Glutamatergic neuron (in vitro differentiated cells): Measurements from ENCODE around the gene ARHGAP22. TPM values are rescaled to one million over a fixed set of nuclear protein-coding genes. Genes with fewer than 3 reads are reported as not detected.

Experiments
- DNase-seq: peaks from one replicate; pipeline ENCODE4 v3.0.0; 2022
- H3K27ac Mint-ChIP-seq: one replicate; pipeline ENCODE4 v1.8.0; 2020; ENCODE audit warnings: mild to moderate bottlenecking, mixed read lengths, inconsistent platforms; ENCODE audit not compliant: unreplicated experiment
- H3K27me3 Mint-ChIP-seq: one replicate; pipeline ENCODE4 v1.8.0; 2020; ENCODE audit warnings: mild to moderate bottlenecking, moderate library complexity, mixed read lengths, inconsistent platforms; ENCODE audit not compliant: unreplicated experiment
- H3K36me3 Mint-ChIP-seq: one replicate; pipeline ENCODE4 v1.8.0; 2020; ENCODE audit warnings: mild to moderate bottlenecking, mixed read lengths, inconsistent platforms; ENCODE audit not compliant: unreplicated experiment
- H3K4me1 Mint-ChIP-seq: one replicate; pipeline ENCODE4 v1.8.0; 2020; ENCODE audit warnings: mild to moderate bottlenecking, low read depth, mixed read lengths, inconsistent platforms; ENCODE audit not compliant: unreplicated experiment
- H3K4me3 Mint-ChIP-seq: one replicate; pipeline ENCODE4 v1.8.0; 2020; ENCODE audit warnings: mild to moderate bottlenecking, mixed read lengths, inconsistent platforms; ENCODE audit not compliant: unreplicated experiment
- H3K9me3 Mint-ChIP-seq: one replicate; pipeline ENCODE4 v1.8.0; 2020; ENCODE audit warnings: mild to moderate bottlenecking, moderate library complexity, mixed read lengths, inconsistent platforms; ENCODE audit not compliant: unreplicated experiment
- total RNA-seq: library from RNA; stranded (reverse); fragmentation: NEBNext Ultra II Directional; extraction: Animal tissue kit (Norgen Biotek cat#: 25700); gene quantifications from one replicate; pipeline ENCODE4 v1.2.1, GENCODE V29; 2021; ENCODE audit not compliant: unreplicated experiment
- TF ChIP-seq, protein P1 (sequence below): fragments of 200-600 bp; sonication (generic); IDR thresholded peaks from one replicate; pipeline ENCODE4 v1.5.0; 2021; ENCODE audit not compliant: partially characterized antibody, unreplicated experiment

The ARHGAP22 gene
- total RNA-seq, 1 donor from 2014 or later, result 10.0 TPM

DNA sequence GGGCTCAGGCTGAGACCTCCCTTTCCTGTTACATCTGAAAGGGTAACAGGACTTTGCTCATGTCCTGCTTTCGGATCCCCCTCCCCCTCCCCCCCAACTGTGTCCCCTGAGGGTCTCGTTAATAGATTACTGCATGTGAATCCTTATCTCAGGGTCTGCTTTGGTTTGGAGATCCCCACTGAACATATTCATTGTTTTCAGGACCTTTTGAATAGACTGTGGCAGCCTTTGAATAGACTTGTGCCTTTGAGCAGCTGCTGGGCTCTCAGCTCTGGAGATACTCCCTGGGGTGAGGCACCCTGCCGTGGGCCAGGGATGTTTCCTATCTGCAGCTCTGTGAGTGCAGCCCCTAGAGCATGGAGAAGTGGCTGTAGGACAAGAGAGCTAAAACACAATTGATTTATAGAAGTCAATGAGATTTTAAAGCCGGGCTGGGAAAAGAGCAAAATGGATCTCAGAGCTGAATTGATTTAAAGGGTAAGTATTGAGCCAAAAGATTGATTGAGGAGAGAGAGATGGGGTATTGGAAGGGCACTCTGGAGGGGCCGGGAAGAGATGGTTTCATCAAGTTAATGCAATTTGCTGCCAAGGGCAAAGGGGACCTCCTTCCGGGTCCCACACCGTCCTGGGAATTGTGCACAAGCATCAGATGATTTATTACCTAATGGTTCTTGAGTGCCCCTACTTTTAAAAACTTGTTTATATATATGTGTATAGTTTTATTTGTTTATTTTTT lies 9.9 kb downstream of the ARHGAP22 start:
- Mint-ChIP-seq H3K9me3 (peaks cover 9% of the 10 kb centered on the region), H3K27me3 (peaks cover 9% of the 10 kb centered on the region), H3K27ac (peak overlapping the region; percentile 3), H3K4me3 (peak overlapping the region; percentile 10), H3K36me3 (peaks cover 5% of the 10 kb centered on the region), H3K4me1 (peaks cover 42% of the 10 kb centered on the region)
- TF ChIP-seq, protein P1, sequence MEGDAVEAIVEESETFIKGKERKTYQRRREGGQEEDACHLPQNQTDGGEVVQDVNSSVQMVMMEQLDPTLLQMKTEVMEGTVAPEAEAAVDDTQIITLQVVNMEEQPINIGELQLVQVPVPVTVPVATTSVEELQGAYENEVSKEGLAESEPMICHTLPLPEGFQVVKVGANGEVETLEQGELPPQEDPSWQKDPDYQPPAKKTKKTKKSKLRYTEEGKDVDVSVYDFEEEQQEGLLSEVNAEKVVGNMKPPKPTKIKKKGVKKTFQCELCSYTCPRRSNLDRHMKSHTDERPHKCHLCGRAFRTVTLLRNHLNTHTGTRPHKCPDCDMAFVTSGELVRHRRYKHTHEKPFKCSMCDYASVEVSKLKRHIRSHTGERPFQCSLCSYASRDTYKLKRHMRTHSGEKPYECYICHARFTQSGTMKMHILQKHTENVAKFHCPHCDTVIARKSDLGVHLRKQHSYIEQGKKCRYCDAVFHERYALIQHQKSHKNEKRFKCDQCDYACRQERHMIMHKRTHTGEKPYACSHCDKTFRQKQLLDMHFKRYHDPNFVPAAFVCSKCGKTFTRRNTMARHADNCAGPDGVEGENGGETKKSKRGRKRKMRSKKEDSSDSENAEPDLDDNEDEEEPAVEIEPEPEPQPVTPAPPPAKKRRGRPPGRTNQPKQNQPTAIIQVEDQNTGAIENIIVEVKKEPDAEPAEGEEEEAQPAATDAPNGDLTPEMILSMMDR, result no peak
- DNase-seq, result no peak

DNA sequence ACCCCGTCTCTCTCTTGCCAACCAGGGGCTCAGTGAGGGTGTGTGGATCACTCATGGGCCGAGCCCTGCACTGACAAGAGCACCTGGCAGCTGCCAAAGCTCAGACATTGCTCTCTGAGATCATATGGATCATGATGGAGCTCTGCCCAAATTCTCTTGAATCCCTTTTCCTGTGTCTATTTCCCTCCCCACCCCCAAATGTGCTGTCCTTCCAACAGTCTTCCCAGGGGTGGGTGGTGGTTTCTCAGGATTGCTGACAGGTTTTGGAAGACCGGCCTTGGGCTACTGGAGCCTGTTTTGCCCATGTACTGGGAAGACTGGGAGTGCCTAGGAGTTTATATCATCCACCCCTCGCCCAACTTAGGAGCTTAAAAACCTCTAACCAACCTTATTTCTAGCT lies 10.5 kb downstream of the ARHGAP22 start:
- peaks cover 9% of the 10 kb centered on the region for H3K27me3 Mint-ChIP-seq
- no peak overlapping the region for H3K27ac Mint-ChIP-seq

DNA sequence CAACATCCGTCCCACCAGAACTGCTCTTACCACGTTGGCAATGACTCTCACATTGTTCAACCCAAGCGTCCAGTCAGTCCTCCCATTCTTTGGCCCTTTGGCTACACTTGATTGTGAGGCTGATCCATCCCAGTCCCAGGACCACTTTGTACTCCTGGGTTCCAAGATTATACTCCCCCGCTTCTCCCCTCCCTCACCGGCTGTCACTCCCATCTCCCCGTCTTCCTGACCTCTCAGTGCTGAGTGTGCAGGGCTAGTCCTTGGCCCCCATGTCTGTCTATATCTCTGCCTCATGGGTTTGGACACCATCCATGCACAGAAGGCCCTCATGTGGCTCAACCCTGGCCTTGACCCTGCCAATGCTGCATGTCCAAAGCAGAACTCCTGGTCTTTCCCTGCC lies 12.5 kb downstream of the ARHGAP22 start:
- Mint-ChIP-seq H3K27ac (no peak overlapping the region), H3K4me3 (no peak overlapping the region)

More for the DNA sequence above, 10.5 kb downstream of the ARHGAP22 start:
- Mint-ChIP-seq H3K4me3 (no peak overlapping the region), H3K36me3 (peaks cover 6% of the 10 kb centered on the region), H3K9me3 (peaks cover 11% of the 10 kb centered on the region), H3K4me1 (peaks cover 41% of the 10 kb centered on the region)
- DNase-seq, result no peak
- TF ChIP-seq, protein P1, result no peak

DNA sequence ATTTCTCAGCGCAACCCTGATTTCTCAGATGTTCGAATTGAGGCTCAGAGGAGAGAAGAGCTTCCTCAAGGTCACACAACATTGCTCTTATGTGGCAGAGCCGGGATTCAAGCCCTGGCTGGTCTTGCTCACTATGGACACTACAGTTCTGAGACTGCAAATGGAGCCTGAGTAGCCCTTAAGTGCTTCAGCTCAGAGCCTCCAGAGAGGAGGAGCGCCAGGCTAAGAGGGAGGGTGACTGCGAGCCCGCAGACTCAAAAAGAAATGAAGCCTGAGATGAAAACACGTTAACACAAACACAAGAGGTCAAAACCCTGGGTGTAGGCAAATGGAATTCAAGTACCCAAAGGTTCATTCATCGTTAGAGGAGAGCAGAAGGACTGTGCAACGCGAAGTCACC lies 13.9 kb downstream of the ARHGAP22 start:
- peaks cover 16% of the 10 kb centered on the region for H3K36me3 Mint-ChIP-seq
- H3K27me3 Mint-ChIP-seq, result peaks cover 7% of the 10 kb centered on the region
- H3K4me1 Mint-ChIP-seq, result peaks cover 24% of the 10 kb centered on the region
- peak overlapping the region; percentile 34 for H3K27ac Mint-ChIP-seq
- peak overlapping the region; percentile 1 for H3K4me3 Mint-ChIP-seq
- peak; percentile 32 for DNase-seq
- peaks cover 11% of the 10 kb centered on the region for H3K9me3 Mint-ChIP-seq
- TF ChIP-seq, protein P1, result no peak

More for the DNA sequence above, 12.5 kb downstream of the ARHGAP22 start:
- TF ChIP-seq, protein P1, result no peak
- Mint-ChIP-seq H3K36me3 (peaks cover 9% of the 10 kb centered on the region), H3K27me3 (peaks cover 7% of the 10 kb centered on the region), H3K4me1 (peaks cover 31% of the 10 kb centered on the region), H3K9me3 (peaks cover 11% of the 10 kb centered on the region)
- DNase-seq, result no peak

DNA sequence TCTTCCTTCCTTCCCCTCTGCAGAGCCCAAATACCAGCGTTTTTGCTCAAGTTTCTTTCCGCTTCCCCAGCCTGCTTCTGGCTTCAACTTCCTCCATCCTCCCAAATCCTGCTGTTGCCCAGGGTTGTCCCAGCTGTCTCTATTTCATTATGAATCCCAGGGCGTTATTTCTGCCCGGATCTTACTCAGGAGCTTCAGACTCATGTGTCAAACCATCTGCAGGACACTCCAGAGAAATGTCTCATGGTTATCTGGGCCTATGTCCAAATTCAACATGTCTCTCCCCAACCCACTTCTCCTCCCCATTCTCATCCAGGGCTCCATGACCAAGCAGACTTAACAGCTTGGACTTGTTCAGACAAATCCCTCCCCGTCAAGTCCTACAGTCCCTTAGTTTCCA lies 15.6 kb downstream of the ARHGAP22 start:
- Mint-ChIP-seq H3K4me3 (no peak overlapping the region), H3K27me3 (peaks cover 10% of the 10 kb centered on the region), H3K4me1 (peaks cover 15% of the 10 kb centered on the region), H3K27ac (no peak overlapping the region), H3K9me3 (peaks cover 16% of the 10 kb centered on the region), H3K36me3 (peaks cover 26% of the 10 kb centered on the region)
- DNase-seq, result no peak
- TF ChIP-seq, protein P1, result no peak
